BJ (cell line): ENCODE results near the gene PSMD2. TPM values are rescaled to one million over a fixed set of nuclear protein-coding genes. Genes with fewer than 3 reads are reported as not detected.

Experiments used
- CTCF ChIA-PET: fragments of 350-600 bp; formaldehyde crosslinking; extraction: SDS; loops from one replicate; lab custom pipeline; 2021; ENCODE audit warnings: antibody characterized with exemption, inconsistent platforms; lab: Yijun Ruan, JAX
- POLR2A ChIA-PET: fragments of 300-600 bp; sonication (Branson Sonifier 250); formaldehyde crosslinking; extraction: SDS; loops from one replicate; lab custom pipeline; 2021; ENCODE audit warnings: antibody characterized with exemption; lab: Charles Lee
- DNase-seq: peaks from one replicate; pipeline ENCODE4 v3.0.0-alpha.2; 2011; ENCODE audit warnings: low read depth
- H3K27me3 ChIP-seq: 2 replicates; pipeline ENCODE4 v1.6.0; 2011; ENCODE audit warnings: low read length; ENCODE audit not compliant: control insufficient read depth, insufficient read depth
- H3K36me3 ChIP-seq: 2 replicates; pipeline ENCODE4 v1.5.1; 2011; ENCODE audit warnings: low read length; ENCODE audit not compliant: control insufficient read depth, insufficient read depth
- H3K4me3 ChIP-seq: 2 replicates; pipeline ENCODE4 v1.5.1; 2011; ENCODE audit warnings: low read depth, mild to moderate bottlenecking, control low read depth, low read length
- CTCF ChIP-seq: IDR thresholded peaks from 2 replicates; pipeline ENCODE4 v1.5.1; 2011; ENCODE audit warnings: low read depth, mild to moderate bottlenecking, control low read depth, inconsistent platforms, low read length, moderate library complexity; ENCODE audit not compliant: insufficient read depth
- polyA plus RNA-seq: library from polyadenylated mRNA; depleted of rRNA; stranded (reverse); fragments of >200 nt; gene quantifications from 2 replicates; pipeline ENCODE4 v1.2.3, GENCODE V29; 2011

PSMD2 gene
- polyA plus RNA-seq, 1 experiment = 330 TPM

DNA sequence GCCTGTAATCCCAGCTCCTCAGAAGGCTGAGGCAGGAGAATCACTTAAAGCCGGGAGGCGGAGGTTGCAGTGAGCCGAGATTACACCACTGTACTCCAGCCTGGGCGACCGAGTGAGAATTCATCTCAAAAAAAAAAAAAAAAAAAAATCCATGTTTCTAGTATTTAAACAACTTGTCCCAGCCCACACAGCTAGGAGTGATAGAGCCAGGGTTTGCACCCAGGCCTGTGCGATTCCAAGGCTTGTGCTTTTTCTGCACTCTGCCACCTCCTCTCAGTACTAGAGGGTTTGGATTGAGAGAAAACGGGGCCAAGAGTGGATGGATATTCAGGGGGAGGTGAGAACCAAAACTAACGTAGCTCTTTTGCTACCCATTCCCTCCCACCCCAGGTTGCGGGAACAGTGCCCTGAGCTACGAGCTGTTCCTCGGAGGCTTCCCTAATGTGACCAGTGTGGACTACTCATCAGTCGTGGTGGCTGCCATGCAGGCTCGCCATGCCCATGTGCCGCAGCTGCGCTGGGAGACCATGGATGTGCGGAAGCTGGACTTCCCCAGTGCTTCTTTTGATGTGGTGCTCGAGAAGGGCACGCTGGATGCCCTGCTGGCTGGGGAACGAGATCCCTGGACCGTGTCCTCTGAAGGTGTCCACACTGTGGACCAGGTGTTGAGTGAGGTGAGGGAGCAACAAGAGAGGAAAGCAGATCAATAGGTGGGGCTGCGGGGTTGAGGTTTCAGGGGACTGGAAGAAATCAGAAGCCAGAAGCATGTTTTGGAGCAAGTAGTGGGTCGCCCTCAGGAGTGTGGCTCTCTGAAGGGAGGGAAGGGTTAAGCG is 41.7 kb upstream of the PSMD2 start:
- peaks cover 6% of the 10 kb centered on the region for H3K27me3 ChIP-seq
- TF ChIP-seq CTCF = no peak
- CTCF ChIA-PET = interaction anchor here (1.1 to 1.4 kb wide), 2 partner anchors 8 to 11 kb away, joined by 4 to 7 read pairs; partner anchors contain the start of gene EEF1AKMT4
- POLR2A ChIA-PET = no interaction called here
- H3K36me3 ChIP-seq = no peaks in the 10 kb centered on the region
- no peak overlapping the region for H3K4me3 ChIP-seq
- no peak for DNase-seq

DNA sequence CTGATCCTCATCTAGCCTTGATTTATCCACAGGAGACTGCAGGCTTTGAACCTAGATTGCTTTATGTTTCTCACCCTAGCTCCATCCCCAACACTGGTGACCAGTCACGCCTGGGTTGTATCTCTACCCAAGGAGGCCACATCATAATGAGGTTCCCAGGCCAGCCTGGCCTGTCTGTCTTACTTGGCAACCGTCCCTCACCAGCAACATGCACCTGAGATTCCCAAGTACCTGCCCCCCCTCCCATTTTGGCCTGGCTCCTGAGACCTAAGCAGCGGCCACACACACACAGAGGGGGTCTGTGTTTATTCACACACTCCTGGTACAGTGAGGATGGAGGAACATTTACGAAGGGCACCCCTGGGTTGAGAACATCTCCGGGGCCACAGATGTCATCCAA is 40.1 kb upstream of the PSMD2 start:
- ChIA-PET CTCF (interaction anchor here (1.3 to 1.4 kb wide), 2 partner anchors 9 kb away, joined by 6 to 7 read pairs; partner anchors contain the start of gene EEF1AKMT4), POLR2A (no interaction called here)
- H3K36me3 ChIP-seq = no peaks in the 10 kb centered on the region
- H3K4me3 ChIP-seq = no peak overlapping the region
- H3K27me3 ChIP-seq = peaks cover 11% of the 10 kb centered on the region
- TF ChIP-seq CTCF = no peak
- no peak for DNase-seq

DNA sequence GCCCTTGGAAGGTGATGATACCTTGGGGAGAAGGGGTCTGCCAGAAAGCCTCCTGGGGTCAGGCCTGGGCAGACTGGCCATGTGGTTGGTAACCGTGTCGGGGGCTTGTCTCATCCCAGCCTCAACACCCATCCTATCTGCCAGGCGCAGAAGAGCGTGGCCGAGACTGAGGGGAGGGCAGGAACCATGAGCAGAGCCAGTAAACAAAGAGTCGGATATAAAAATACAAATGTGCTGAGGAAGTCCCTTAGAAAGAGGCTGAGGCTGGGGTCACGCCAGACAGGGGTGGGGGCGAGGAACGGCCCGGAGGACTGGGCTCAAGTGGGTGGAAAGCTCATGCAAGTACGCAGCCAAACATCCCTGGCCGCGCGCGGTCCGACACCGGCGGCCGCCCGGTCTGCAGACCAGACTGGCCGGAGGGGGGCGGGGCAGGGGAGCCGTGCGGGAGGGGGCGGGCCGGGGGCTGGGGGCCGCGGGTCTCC is 39.6 kb upstream of the PSMD2 start:
- peaks cover 11% of the 10 kb centered on the region for H3K27me3 ChIP-seq
- no peak for DNase-seq
- ChIA-PET POLR2A (no interaction called here), CTCF (interaction anchor here (1.3 kb wide), 1 partner anchor 9 kb away, joined by 6 read pairs; no protein-coding TSS in a partner anchor)
- H3K4me3 ChIP-seq = no peak overlapping the region
- no peaks in the 10 kb centered on the region for H3K36me3 ChIP-seq
- TF ChIP-seq CTCF = no peak

DNA sequence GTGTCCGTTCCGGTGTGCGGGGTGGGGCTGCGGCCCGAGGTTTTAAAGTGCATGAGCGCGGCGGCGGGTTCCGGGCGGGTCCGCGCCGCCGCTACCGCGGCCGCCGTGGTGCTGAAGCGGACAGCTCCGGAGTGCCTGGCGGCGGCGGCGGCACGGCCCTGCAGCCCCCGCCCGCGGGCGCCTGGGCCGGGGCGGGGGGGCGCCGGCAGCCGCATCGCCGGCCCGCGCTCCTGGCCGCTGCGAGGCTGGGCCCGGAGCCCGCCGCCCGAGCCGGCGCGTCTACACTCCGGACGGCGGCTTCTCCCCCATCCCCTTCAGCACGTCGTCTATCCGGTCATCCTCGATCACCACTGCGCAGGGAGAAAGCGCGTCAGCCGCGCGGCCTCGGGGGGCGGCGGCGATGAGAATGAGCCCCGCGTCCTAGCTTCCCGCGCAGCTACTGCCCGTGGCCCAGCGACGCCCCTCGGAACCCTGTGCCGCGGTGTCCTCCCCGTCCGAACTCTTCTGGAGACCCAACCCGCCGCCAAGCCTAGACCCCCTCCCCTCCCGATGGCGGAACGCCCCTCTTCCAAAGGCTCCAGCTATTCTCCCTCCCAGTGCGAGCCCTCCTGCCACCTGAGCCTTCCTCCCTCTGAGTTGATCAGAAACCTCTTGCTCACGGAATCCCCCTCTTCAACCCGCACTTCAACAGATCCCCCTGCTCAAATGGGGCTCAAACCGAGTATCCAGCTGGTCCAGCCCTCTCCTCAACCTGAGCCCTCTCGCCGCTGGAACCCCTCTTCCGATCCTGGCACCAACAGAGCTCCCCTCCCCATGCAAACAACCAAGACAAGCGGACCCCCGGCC is 38.9 kb upstream of the PSMD2 start:
- POLR2A ChIA-PET = no interaction called here
- peaks cover 11% of the 10 kb centered on the region for H3K27me3 ChIP-seq

More for the DNA sequence above, 38.9 kb upstream of the PSMD2 start:
- DNase-seq = no peak
- CTCF ChIA-PET = interaction anchor here (1.0 to 1.5 kb wide), 4 partner anchors 8 to 242 kb away, joined by 3 to 6 read pairs (median 4); no protein-coding TSS in a partner anchor
- no peak for TF ChIP-seq CTCF
- H3K4me3 ChIP-seq = peak overlapping the region; percentile 29
- H3K36me3 ChIP-seq = no peaks in the 10 kb centered on the region
